Measurements from ENCODE around the gene KCND3. TPM values are rescaled to one million over a fixed set of nuclear protein-coding genes. Genes with fewer than 3 reads are reported as not detected.

Gene KCND3
- total and polyA plus RNA-seq, 2 donors (not counting 3 experiments of a cell fraction or from before 2014, with no cell fraction given): 0.03 TPM; not detected in 1

DNA sequence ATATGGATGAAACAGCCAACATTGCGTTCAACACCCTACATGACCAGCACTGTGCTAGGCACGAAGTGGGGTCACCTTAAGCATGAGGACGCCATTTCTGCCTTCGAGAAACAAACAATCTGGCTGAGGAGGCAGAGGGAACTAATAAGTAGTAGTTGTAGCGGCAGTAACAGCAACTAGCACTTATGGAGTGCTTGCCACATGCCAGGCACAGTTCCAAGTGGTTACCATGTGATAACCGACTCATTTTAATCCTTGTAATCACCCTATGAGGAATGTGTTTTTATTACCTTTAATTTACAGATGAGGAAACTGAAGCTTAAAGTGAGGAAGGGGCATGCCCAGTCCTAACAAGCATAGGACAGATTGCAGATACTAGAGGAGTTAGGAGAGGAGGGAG, 33.7 kb downstream of the KCND3 start:
- no peak for DNase-seq (ENCODE audit: low read depth, low spot score)
- BruUV-seq (replicated peaks): no TSS peak
- Histone ChIP-seq H3K27ac (ENCODE audit: insufficient read depth, low read depth, low read length) (no peak overlapping the region), H3K4me1 (ENCODE audit: control insufficient read depth, extremely low read depth, insufficient read depth, low read length) (no peaks in the 10 kb centered on the region), H3K4me2 (ENCODE audit: insufficient read depth, low read length) (no peak overlapping the region), H3K4me3 (replicated peaks in 1 of 3; ENCODE audit: insufficient read depth in 1 of 3, low read depth in 1 of 3, low read length in 3 of 3) (no peak overlapping the region), H4K20me1 (replicated peaks; ENCODE audit: control insufficient read depth, extremely low read depth, insufficient read depth, low read length) (no peaks in the 10 kb centered on the region), H3K9me3 (replicated peaks; ENCODE audit: control insufficient read depth, insufficient read depth, low read length) (no peaks in the 10 kb centered on the region), H2AFZ (ENCODE audit: low read depth, low read length) (no peak overlapping the region), H3K79me2 (ENCODE audit: control insufficient read depth, insufficient read depth, low read length) (no peaks in the 10 kb centered on the region), H3K9me1 (replicated peaks; ENCODE audit: control insufficient read depth, extremely low read depth, insufficient read depth, low read length) (no peaks in the 10 kb centered on the region), H3K27me3 (ENCODE audit: control insufficient read depth in 2 of 2, insufficient read depth in 2 of 2, low read length in 2 of 2) (no peaks in the 10 kb centered on the region), H3K9ac (replicated peaks; ENCODE audit: extremely low read depth, insufficient read depth, low read length) (no peak overlapping the region), H3K36me3 (ENCODE audit: control insufficient read depth in 2 of 2, extremely low read depth in 1 of 2, insufficient read depth in 2 of 2, low read length in 2 of 2) (no peaks in the 10 kb centered on the region)
- ChIA-PET POLR2A (no interaction called here), CTCF (no interaction called here)
- no peak for FAIRE-seq
- dilution Hi-C loops (cut with MboI; ENCODE audit: extremely low pct_ligation_motif_present, low sequenced_read_pairs): no loop called here
- intact Hi-C loops (cut with micrococcal nuclease): no loop called here
- TF ChIP-seq MYC (IDR thresholded peaks at IDR 0.05; ENCODE audit: low read depth, low read length) (no peak), JUN (IDR thresholded peaks at IDR 0.05; ENCODE audit: borderline replicate concordance, insufficient read depth, insufficient read length, low read depth) (no peak), GATA2 (IDR thresholded peaks at IDR 0.05; ENCODE audit: insufficient read depth, insufficient read length, low read depth, low read length) (no peak), FOS (IDR thresholded peaks at IDR 0.05; ENCODE audit: borderline replicate concordance, insufficient read depth, low read length) (no peak), POLR2A (IDR thresholded peaks at IDR 0.05; ENCODE audit: low read depth, low read length) (no peak), POLR2AphosphoS5 (IDR thresholded peaks at IDR 0.05; ENCODE audit: insufficient read depth, low read depth, low read length) (no peak), EZH2 (IDR thresholded peaks at IDR 0.05; ENCODE audit: borderline replicate concordance, low read depth, low read length, severe bottlenecking) (no peak)
- TF ChIP-seq, protein P1, sequence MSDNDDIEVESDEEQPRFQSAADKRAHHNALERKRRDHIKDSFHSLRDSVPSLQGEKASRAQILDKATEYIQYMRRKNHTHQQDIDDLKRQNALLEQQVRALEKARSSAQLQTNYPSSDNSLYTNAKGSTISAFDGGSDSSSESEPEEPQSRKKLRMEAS (IDR thresholded peaks at IDR 0.05; ENCODE audit: insufficient read depth, insufficient read length): no peak
- TF ChIP-seq, protein P2, sequence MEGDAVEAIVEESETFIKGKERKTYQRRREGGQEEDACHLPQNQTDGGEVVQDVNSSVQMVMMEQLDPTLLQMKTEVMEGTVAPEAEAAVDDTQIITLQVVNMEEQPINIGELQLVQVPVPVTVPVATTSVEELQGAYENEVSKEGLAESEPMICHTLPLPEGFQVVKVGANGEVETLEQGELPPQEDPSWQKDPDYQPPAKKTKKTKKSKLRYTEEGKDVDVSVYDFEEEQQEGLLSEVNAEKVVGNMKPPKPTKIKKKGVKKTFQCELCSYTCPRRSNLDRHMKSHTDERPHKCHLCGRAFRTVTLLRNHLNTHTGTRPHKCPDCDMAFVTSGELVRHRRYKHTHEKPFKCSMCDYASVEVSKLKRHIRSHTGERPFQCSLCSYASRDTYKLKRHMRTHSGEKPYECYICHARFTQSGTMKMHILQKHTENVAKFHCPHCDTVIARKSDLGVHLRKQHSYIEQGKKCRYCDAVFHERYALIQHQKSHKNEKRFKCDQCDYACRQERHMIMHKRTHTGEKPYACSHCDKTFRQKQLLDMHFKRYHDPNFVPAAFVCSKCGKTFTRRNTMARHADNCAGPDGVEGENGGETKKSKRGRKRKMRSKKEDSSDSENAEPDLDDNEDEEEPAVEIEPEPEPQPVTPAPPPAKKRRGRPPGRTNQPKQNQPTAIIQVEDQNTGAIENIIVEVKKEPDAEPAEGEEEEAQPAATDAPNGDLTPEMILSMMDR (IDR thresholded peaks at IDR 0.05; ENCODE audit: extremely low read depth in 1 of 2, insufficient read depth in 1 of 2, low read depth in 1 of 2, low read length in 2 of 2): no peak

Data from endothelial cell of umbilical vein (primary cell).